Testis (tissue), 3 donors: ENCODE measurements around the gene CHRNB1. TPM values are rescaled to one million over a fixed set of nuclear protein-coding genes. Genes with fewer than 3 reads are reported as not detected.

ENCODE experiments used
- DNase-seq: peaks from one replicate; pipeline ENCODE4 v3.0.0-alpha.2; 2019
- H3K27ac ChIP-seq, 2 donors: fragments of 200-600 bp; sonication (generic); one replicate each; pipeline ENCODE4 v1.5.1; 2019
- H3K27me3 ChIP-seq: fragments of 200-600 bp; sonication (generic); one replicate; pipeline ENCODE4 v1.5.1; 2019
- H3K36me3 ChIP-seq: fragments of 200-600 bp; sonication (generic); one replicate; pipeline ENCODE4 v1.5.1; 2017; ENCODE audit warnings: low read depth; ENCODE audit errors: missing control alignments
- H3K4me1 ChIP-seq: fragments of 200-600 bp; sonication (generic); one replicate; pipeline ENCODE4 v1.5.1; 2019
- H3K4me3 ChIP-seq, 2 donors: fragments of 200-600 bp; sonication (generic); one replicate each; pipeline ENCODE4 v1.5.1; 2017 to 2019
- H3K9me3 ChIP-seq: fragments of 200-600 bp; sonication (generic); one replicate; pipeline ENCODE4 v1.5.1; 2017
- CTCF ChIP-seq, 3 experiments: fragments of 450-650 bp in 2 of 3; fragments of 200-600 bp in 1 of 3; sonication (generic) in 1 of 3; IDR thresholded peaks; one replicate each; pipeline ENCODE4 v1.5.1; 2016 to 2019; ENCODE audit warnings: antibody characterized with exemption in 3 of 3, mild to moderate bottlenecking in 2 of 3, moderate library complexity in 1 of 3
- POLR2A ChIP-seq: fragments of 450-650 bp; IDR thresholded peaks from one replicate; pipeline ENCODE4 v1.6.1; 2017; ENCODE audit warnings: antibody characterized with exemption, mild to moderate bottlenecking, moderate library complexity
- WGBS, 2 donors: methylation state at CpG; one replicate each; pipeline ENCODE4 v1.1.5; 2018; 5-methylcytosine and 5-hydroxymethylcytosine counted together
- intact Hi-C: fragments of 100-400 bp; cut with DNase I; formaldehyde crosslinking; loops from one replicate; pipeline ENCODE4 v1.15.1; 2023; ENCODE audit warnings: low total_unique reads
- polyA plus RNA-seq: library from polyadenylated mRNA; stranded (reverse); fragments of 350-450 nt; fragmentation: Illumina TruSeq; extraction: RNeasy Lipid Tissue Mini Kit (QIAGEN cat#74804); gene quantifications from one replicate; pipeline ENCODE4 v1.2.3, GENCODE V29; 2014; ENCODE audit warnings: low read depth, low replicate concordance; ENCODE audit not compliant: insufficient read depth
- total RNA-seq, 2 donors: library from RNA; depleted of rRNA; stranded (reverse); fragments of >200 nt; gene quantifications; one replicate each; pipeline ENCODE4 v1.2.3, GENCODE V29; 2016

Gene CHRNB1
- total and polyA plus RNA-seq, 3 donors from 2014 or later = 6.2 to 7.4 (median 6.9) TPM

GRCh38 chr17:7441266-7441665 lies 3.6 kb upstream of the CHRNB1 start:
- H3K4me1 ChIP-seq = peaks cover 28% of the 10 kb centered on the region

GRCh38 chr17:7442142-7442541 lies 2.7 kb upstream of the CHRNB1 start:
- no peak for DNase-seq
- Histone ChIP-seq H3K36me3 (no peaks in the 10 kb centered on the region), H3K27ac (no peak overlapping the region), H3K9me3 (no peaks in the 10 kb centered on the region), H3K4me1 (peaks cover 28% of the 10 kb centered on the region), H3K27me3 (no peaks in the 10 kb centered on the region), H3K4me3 (no peak overlapping the region)
- WGBS, 2 donors = 92 to 100% methylated on average over 2 of the region's 2 CpGs
- intact Hi-C loops = no loop called here
- TF ChIP-seq CTCF (IDR thresholded peaks at IDR 0.05) = no peak
- TF ChIP-seq POLR2A = no peak

More at GRCh38 chr17:7441266-7441665, 3.6 kb upstream of the CHRNB1 start:
- Histone ChIP-seq H3K4me3 (no peak overlapping the region), H3K9me3 (no peaks in the 10 kb centered on the region), H3K27ac (no peak overlapping the region), H3K27me3 (no peaks in the 10 kb centered on the region), H3K36me3 (no peaks in the 10 kb centered on the region)
- intact Hi-C loops = no loop called here
- 52 to 74% methylated on average over 7 of the region's 7 CpGs for WGBS, 2 donors
- DNase-seq = no peak
- TF ChIP-seq POLR2A (no peak), CTCF (IDR thresholded peaks at IDR 0.05) (no peak)

- H3K27me3 ChIP-seq = no peaks in the 10 kb centered on the region
- TF ChIP-seq CTCF (IDR thresholded peaks at IDR 0.05) (no peak), POLR2A (no peak)
- no peak overlapping the region for H3K27ac ChIP-seq
- 79 to 81% methylated on average over 7 of the region's 7 CpGs for whole genome bisulfite sequencing, 2 donors
- peaks cover 22% of the 10 kb centered on the region for H3K4me1 ChIP-seq
- DNase-seq = no peak
- intact Hi-C loops = no loop called here
- H3K4me3 ChIP-seq = no peak overlapping the region
- H3K9me3 ChIP-seq = no peaks in the 10 kb centered on the region
- no peaks in the 10 kb centered on the region for H3K36me3 ChIP-seq
Observed at GRCh38 chr17:7443499-7444485, 1.1 kb upstream of the CHRNB1 start.

GRCh38 chr17:7445619-7445968 lies 733 bp downstream of the CHRNB1 start:
- Histone ChIP-seq H3K36me3 (no peaks in the 10 kb centered on the region), H3K4me1 (peaks cover 9% of the 10 kb centered on the region), H3K27ac (no peak overlapping the region), H3K9me3 (no peaks in the 10 kb centered on the region), H3K4me3 (peak overlapping the region in 1 of 2 donors; percentile 21), H3K27me3 (no peaks in the 10 kb centered on the region)
- intact Hi-C loops = no loop called here
- DNase-seq = no peak
- TF ChIP-seq POLR2A (no peak), CTCF (IDR thresholded peaks at IDR 0.05) (no peak)
- 13 to 17% methylated on average over 16 of the region's 16 CpGs for WGBS, 2 donors

- intact Hi-C loops = no loop called here
- no peak overlapping the region for H3K4me3 ChIP-seq
- H3K4me1 ChIP-seq = peaks cover 7% of the 10 kb centered on the region
- H3K9me3 ChIP-seq = no peaks in the 10 kb centered on the region
- no peaks in the 10 kb centered on the region for H3K27me3 ChIP-seq
- no peak overlapping the region for H3K27ac ChIP-seq
- no peak for DNase-seq
- no peaks in the 10 kb centered on the region for H3K36me3 ChIP-seq
- WGBS, 2 donors = 93 to 94% methylated on average over 7 of the region's 7 CpGs
- TF ChIP-seq POLR2A (no peak), CTCF (IDR thresholded peaks at IDR 0.05) (no peak)
Observed at GRCh38 chr17:7448461-7448860, 3.6 kb downstream of the CHRNB1 start.
